ENCODE measurements around the gene ELOVL7.
A peak's percentile ranks its signal among the peaks of the same experiment; 100 is the strongest.
"Not testable (repeated sequence)": the region's sequence is repeated elsewhere in the genome, so short reads cannot be mapped to it uniquely, and the experiment has no call there.

ELOVL7 gene

DNA sequence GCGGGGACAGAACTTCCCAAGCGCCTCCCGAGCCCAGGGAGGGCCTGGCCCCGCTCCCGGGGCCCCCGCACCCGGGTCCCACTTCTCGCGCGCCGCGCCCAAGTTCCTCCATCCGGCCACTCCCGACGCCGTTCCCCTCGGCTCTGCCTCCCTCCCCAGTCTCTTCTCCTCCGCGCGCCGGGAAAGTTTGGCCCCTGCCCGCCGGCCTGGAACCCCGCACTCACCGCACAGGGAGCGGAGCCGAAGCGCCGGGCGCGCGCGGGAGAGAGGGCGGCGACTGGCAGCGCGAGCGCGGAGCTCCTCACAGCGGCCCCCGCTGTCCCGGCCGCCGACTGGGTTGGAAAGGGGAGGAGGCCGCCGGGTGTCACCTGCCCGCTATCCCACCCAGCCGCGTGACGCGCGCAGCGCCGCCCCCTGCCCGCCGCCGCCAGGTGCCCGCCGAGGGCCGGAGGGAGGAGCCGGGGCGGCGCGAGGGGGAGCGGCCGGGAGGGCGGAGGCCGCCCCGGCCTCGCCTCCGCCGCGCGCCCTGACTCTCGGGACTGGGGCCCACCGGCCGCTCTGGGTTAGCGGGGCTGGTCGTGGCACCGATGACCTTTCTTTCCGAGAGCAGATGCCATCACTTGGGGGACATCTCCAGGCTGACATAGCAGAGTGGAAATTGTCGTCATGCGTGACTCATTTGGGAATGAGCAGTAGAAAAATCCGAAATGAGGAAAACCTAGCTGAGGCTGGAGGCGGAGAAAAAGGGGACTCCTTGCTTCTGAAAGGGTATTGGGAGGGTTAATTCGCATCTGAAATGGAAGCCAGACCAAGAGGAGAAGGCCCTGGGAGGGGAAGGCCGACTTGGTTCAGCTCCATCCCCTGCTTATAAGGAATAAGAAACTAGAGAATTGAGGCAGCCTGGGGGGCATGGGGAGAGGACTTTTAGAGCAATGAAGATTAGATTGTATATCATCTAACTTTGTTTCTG is at the start of gene ELOVL7:
TSS of gene ELOVL7 (minus strand) at position 334 of the 970 bp plus-strand sequence. CDS start 56,872 bp downstream, outside the sequence.
- peak; percentile 93 for DNase-seq

DNA sequence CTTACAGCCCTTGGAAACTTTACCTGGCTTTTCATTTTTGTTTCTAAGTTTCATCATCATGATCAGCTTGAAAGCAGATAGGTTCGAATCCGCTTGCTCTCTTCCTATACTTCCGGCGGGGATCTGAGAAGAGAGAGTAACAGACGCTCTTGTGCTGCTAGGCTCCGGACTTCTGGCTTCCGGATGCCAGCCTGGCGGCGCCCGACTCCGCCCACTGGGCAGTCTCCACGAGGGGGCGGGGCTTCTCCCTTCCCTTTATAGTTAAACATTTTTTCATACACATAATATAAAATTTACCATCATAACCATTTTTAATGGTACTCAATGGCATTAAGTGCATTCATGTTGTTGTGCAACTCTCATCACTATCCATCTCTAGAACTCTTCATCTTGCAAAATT is 49.5 kb upstream of the ELOVL7 start:
- DNase-seq = no peak

DNA sequence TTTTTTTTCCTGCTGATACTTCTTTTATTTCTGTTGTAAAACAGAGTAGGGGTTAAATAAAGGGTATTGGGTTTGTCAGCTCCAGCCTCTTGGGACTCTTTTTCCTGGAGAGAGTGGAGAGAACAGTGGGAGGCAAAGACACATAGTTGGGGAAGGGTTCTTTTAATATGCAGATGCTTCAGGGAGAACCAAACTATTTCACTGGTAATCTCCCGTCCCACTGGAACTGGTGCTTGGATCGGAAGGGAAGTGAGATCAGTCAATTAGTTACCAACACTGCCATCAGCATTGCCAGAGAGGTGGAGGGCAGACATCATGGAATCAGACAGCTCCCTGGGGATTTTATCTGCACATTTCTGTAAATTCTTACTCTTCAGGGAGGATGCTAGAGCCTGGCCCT is 47.6 kb upstream of the ELOVL7 start:
- DNase-seq = no peak

DNA sequence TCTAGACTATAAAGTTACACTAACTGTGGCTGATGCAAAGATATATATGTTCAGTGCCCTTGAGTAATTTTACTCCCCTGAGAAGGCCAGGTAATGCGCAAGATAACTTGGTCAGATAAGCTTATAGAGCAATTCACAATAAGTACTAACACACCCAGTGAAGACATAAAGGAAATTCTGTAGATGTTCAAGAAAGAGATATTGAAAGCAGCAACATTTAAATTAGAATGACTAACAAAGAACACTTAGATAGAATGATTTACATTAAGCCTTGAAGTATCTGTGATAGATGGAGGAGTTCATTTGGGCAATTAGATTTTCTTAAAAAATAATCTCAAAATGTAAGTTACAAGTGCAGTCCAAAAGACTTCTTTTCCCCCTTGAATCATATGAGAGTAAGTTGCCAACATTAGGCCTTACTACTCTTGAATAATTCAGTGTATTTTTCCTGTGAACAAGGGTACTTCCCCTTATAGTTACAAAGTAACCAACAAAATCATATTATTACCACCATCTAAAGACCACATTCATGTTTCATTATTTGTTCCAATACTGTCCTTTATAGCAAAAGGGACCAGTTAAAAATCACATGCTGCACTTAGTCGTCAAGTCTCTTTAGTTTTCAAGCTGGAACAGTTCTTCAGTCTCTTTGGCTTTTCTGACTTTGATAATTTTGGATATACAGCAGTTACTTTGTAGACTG is 44.4 kb upstream of the ELOVL7 start:
- no peak for DNase-seq

DNA sequence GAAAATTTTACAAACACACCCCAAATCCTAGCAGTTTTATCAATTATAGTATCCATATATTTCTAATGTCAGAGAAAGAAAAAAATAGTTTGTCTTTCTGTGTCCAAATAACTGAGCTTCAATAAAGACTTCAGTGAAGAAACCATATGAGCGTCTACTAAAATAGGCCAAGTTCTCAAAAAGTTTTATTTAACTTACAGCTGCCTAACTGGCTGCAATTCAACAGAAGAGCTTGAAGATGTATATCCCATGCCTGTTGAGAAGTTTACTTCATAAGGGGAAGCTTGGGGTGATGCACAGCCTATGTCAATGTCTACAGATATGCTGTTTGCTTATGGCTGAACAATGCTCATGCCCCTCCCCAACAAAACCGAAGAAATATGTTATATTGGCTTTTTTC is 43.7 kb upstream of the ELOVL7 start:
- DNase-seq = no peak

DNA sequence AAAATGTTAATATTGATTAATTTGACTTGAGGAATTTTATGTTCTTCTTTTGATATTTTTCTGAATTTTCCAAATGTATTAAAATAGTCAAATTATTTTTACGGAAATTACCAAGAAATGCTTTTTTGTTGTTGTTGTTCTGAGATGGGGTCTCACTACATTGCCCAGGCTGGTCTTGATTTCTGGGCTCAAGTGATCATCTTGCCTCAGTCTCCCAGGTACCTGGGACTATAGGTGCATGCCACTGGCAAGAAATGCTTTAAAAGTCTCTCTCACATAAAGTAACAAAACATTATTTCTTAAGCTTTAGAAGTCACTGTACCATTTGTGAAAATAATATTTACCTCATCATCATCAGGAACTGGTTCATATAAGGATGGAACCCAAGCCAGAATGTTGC is 43.0 kb upstream of the ELOVL7 start:
- no peak for DNase-seq

DNA sequence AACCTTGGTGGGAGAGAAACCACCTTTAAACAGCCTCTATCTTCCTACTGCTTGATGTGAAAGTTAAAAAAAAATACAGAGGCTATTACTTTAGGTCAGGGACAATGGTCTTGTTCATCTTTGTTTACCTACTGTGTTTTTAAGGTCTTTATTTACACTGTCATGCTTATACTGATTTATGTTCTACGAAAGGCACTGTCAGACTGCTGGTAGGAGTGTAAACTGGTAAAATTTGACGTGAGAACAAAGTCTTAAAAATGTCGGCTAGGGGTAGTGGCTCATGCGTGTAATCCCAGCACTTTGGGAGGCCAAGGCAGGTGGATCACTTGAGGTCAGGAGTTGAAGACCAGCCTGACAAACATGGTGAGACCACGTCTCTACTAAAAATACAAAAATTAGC is 42.1 kb upstream of the ELOVL7 start:
- no peak for DNase-seq

DNA sequence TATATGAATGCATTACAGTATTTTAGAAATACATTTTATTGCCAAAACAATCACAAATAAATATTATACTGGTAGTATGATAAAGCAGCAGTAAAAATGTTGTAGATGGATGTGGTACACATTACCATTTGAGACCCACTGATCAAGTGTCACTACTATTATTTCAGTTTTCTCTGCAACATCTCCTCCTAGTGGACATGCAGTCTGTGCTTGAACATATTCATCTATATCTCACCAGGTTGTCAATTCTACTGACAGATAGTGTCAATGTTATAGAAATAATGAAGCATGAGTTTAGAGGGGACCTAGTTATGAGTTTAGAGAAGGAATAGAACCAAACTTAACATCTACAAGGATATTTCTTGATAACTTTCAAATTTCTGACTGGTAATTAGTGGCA is 39.2 kb upstream of the ELOVL7 start:
- DNase-seq = no peak

DNA sequence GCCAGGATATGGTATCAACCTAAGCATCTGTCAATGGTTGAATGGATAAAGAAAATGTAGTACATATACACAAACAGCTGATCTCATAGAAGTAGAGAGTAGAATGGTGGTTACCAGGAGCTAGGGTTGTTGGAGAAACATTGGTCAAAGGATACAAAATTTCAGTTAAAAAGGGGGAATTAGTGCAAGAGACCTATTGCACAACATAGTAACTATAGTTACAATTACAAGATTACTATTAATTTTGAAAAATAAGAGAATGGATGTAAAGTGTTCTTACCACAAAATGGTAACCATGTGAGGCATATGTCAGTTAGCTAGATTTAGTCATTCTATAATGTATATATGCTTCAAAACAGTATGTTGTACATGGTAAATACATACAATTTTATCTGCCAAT is 28.8 kb upstream of the ELOVL7 start:
- no peak for DNase-seq

DNA sequence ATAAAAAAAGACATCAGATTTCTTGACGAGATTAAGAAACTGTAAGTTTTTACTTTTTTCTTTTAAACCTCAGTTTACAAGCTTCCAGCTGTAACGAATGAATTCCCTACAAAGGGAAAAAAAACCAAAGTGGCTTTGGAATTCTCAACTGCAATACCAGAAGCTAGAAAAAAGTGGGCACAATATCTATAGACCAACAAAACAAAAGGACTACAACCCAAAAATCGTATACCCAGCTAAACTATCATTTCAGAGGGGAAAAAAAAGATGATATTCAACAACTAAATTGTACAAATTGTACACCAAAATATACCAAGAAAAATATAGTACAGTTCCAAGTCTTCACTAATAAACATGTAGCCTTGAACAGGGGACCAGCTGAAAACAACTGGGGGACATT is 26.8 kb upstream of the ELOVL7 start:
- DNase-seq = no peak

DNA sequence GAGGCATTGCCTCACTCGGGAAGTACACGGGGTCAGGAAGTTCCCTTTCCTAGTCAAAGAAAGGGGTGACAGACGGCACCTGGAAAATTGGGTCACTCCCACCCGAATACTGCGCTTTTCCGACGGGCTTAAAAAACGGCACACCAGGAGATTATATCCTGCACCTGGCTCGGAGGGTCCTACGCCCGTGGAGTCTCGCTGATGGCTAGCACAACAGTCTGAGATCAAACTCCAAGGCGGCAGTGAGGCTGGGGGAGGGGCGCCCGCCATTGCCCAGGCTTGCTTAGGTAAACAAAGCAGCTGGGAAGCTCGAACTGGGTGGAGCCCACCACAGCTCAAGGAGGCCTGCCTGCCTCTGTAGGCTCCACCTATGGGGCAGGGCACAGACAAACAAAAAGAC is 16.5 kb upstream of the ELOVL7 start:
- DNase-seq = not testable (repeated sequence)

DNA sequence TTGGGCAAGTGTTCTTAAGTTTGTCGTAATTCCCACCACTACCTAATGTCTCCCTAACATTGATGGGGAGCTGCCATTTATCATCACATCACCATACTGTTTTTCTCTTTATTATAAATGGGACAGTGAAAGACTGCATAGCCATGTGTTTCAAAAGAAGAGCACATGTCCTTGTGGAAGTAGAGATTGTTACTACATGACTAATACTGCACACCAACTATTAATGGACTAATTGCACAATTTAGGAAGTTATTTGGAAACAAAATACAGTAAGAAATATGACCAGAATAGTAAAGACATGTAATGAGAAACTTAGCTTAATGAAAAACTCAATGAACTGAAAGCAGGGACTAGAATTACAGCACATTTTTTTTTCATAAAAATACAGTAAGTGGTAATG is 12.0 kb upstream of the ELOVL7 start:
- no peak for DNase-seq

DNA sequence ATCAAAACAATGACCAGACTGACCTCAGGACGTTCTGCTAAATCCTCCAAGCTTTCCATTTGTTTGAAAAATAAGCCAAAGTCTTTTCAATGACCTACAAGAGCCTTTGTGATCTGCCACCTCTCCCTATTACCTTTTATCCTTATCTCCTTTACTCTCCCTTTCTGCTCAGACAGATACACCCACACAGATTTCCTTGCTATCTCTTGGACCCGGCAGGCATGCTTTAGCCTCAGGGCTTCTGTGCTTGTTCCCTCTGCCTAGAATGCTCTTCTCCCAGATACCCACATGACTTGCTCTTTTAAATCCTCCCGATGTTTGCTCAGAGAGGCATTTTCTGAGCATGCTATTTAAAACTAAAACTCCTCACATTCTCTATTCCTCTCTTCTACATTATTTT is 8.9 kb upstream of the ELOVL7 start:
- DNase-seq = no peak

DNA sequence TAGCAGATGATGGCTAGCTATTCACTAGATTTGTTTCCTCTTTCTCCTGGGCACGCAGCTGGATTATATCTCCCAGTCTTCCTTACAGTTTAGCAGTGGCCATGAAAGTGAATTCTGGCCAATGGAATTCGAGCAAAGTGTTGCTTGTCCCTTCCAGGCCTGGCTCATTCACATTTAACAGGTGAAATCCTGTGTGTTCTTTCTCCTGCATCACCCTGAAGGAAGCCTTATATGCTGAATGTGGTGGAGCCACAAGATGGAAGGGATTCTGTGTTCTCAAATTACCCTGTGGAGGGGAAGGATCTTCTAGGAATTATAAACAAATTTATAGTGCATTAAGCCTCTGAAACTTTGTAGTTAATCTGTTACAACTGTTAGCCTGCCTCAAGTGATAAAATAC is 8.2 kb upstream of the ELOVL7 start:
- no peak for DNase-seq

DNA sequence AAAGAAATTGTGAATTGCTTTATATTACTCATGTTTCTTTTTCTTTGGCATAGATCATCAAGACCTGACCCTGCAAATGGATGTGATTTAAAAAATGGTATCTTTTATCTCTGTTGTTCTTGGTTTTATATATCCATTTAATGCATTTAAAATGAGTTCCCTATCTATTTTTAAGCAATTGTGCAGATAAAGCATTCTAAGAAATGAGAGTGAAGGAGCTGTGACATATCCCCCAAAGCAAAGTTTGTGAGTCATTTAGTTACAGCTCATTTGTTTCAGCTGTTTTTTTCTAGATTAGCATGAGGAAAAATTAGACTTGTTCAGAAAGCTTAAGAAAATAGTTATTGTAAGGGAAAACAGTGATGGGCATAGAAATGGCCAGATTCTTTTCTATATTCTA is 7.6 kb upstream of the ELOVL7 start:
- DNase-seq = no peak

DNA sequence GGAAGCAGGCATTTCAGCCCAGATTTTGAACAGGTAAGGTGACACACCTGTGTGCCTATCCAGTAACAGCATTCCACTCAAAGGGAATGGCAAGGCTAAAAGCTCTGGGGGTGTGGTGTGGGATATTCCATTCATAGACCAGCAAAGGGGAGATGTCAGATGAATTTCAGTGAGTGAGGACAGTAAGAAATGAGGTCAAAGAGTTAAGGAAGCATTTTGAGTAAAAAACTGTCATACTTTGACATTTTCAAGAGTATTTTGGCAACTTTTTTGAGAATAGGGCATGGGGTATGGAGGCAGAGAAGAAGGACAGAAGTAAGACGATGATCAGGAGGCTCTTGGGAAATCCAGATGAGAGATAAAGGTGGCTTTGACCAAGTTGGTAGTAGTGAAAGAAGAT is 2.2 kb upstream of the ELOVL7 start:
- no peak for DNase-seq

DNA sequence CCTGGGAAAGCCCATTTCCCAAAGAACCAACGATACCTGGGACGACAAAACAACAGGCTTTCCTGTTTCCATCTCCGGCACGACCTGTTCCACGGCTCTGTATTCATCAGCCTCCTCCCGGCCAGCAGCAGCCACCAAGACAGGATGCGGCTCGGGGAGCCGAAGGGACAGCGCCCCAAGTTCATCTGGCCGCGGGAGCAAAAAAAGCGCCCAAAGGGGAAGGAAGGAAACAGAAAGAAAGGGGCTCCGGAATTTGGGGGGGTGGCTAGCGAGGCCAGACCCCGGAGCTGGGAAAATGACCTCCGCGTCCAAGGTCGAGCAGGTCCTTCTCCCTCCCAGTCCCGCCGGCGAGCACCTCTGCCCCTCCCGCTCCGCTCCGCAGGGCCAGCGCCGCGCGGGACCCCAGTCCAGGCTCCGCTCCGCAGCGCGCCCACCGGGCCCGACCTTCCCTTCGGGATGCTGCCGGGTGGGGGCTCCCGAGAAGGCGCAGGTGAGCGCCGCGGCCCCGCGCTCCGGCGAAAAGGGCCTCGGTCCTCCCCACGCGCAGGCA is 608 bp downstream of the ELOVL7 start:
- peak; percentile 31 for DNase-seq

DNA sequence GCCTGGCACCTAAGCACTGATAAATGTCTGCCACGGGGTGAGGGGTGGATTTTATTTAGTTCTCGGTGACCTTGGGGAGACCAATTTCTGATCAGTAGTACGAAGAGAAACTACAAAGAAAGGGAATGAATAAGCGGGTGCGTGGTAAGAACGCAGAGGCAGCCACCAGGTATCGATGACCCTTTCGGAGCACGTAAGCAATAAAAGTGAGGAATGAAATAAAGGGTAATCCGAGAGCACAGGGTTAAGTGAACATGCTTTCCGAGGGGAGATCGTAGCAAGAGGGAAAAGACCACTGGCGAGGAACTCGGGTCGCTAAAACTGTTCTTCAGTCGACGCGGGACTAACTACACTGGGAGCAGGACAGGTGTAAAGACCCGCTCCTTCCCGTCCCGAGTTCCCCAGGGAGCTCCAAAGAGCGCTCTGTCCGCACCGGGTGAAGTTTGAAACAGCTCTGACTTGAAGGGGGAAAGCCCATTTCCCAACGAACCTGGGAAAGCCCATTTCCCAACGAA is 1.1 kb downstream of the ELOVL7 start:
- no peak for DNase-seq

DNA sequence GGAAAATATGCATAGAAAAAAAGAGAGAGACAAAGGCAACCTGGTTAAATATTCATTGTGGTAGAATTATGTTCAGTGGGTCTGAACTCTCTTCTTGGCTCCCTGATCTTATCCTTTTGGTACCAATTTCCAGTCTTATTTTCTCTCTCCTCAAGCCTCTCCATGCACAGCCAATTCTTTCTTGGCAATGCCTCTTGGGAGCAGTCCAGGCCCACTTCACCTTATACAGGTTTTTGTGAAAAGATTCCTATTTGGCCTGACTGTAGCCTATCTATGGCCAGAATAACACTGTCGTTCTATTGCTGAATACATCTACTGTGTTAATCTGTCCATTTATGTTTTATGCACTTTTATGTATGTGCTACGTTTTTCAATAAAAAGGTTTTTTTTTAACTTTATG is 2.7 kb downstream of the ELOVL7 start:
- no peak for DNase-seq

DNA sequence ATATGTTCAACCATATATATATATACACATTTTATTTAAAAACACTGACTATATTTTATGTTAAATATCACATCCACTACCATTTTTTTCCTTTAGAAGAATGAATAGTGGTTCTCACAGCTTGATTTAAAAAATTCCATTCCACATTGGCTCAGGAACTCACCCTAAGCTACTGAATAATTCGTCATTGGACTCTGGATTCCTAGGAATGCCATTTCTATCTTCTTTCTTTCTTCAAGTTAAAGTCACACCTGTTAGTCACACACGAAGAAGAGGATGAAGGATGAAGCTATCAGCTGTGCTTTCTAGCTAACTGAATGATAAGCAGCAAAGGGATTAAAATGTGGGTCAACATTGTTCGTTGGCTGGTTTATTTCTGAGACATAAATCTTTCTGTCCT is 7.9 kb downstream of the ELOVL7 start:
- DNase-seq = no peak

DNA sequence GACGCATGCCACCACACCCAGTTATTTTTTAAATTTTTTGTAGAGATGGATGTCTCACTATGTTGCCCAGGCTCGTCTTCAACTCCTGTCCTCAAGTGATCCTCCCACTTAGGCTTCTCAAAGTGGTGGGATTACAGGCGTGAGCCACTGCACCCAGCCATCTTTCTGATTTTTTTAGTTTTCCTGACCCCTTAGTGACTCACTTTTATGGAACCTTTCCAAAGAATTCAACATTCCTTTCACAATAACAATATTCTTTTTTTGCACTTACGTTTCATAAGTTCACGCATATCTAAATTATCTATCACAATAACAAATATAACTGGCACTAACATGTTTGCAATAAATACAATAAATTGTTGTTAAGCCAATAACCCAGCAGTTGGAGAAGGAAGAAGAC is 8.5 kb downstream of the ELOVL7 start:
- DNase-seq = no peak

DNA sequence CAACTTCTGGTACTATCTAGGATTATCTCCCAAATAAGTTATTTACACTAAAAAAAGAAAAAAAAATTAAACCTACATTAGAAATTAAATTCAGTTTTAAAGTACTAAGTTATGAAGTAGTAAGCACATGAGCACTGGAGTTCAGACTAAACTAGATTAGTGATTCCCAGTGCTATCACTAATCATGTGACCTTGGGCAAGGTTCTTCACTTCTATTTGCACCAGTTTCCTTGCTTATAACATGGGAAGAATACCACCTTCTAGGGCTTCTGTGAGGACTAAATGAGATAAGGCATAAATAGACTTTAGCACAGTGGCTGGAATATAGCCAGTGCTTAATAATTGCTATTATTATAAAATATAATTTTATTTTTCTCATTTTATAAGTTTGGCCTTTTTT is 10.5 kb downstream of the ELOVL7 start:
- no peak for DNase-seq

DNA sequence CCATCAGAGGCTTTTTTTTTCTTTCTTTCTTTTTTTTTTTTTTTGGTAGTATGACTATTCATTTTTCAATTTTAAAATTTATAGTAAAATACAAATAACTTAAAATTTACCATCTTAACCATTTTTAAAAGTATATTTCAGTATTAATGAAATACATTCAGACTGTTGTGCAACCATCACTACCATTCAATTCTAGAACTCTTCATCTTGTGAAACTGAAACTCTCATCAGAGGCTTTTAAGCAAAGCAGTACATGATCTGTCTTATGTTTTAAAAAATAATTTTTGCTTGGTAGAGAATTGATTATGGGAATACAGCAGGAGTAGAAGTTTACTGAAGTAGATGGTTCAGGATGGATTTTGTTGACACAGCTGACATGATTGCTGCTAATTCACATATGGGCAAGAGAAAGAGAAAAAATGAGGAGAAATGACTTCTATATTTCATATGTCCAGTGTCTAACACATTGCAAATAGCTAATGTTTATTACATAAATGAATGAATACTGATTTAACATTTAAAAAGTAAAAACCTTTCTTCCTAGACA is 13.4 kb downstream of the ELOVL7 start:
- DNase-seq = no peak
